ENCODE data around the gene RPS8. TPM values are rescaled to one million over a fixed set of nuclear protein-coding genes. Genes with fewer than 3 reads are reported as not detected.

Gene RPS8
- total and polyA plus RNA-seq, 9 donors = 3,305 to 10,301 (median 5,328) TPM

- intact Hi-C loops (cut with DNase I) = loop anchor here in 3 of 4 donors (5.0 to 10.0 kb wide), 5 partner anchors 37 to 517 kb away; partner anchors contain the start of genes HECTD3 (in 1 of the 3), KIF2C (in 1 of the 3), RNU5D-1 (in 1 of the 3) and UROD (in 1 of the 3)
- TF ChIP-seq CTCF (IDR thresholded peaks at IDR 0.05) (no peak), EP300 (IDR thresholded peaks at IDR 0.05) (no peak), POLR2A (IDR thresholded peaks at IDR 0.05) (no peak)
- H3K27me3 ChIP-seq = no peaks in the 10 kb centered on the region
- no peaks in the 10 kb centered on the region for H3K9me3 ChIP-seq
- 73 to 87% (median 76%) methylated on average over 5 to 6 of the region's 6 CpGs for WGBS, 3 donors
- peak in 2 of 5 donors; percentile 47 to 54 for DNase-seq
- H3K4me1 ChIP-seq (ENCODE audit: insufficient read depth) = peaks cover 5% of the 10 kb centered on the region
- H3K4me3 ChIP-seq = no peak overlapping the region
- H3K27ac ChIP-seq = no peak overlapping the region
- no peaks in the 10 kb centered on the region for H3K36me3 ChIP-seq
Observed at GRCh38 chr1:44785029-44785380, 9.7 kb downstream of the RPS8 start.

- peak overlapping the region; percentile 66 to 80 for H3K27ac ChIP-seq
- WGBS, 3 donors = 35 to 41% (median 38%) methylated on average over 11 of the region's 11 CpGs
- peak overlapping the region; percentile 38 for H3K4me3 ChIP-seq
- TF ChIP-seq EP300 (IDR thresholded peaks at IDR 0.05) = no peak
- no peak for TF ChIP-seq CTCF (IDR thresholded peaks at IDR 0.05)
- no peak for TF ChIP-seq POLR2A (IDR thresholded peaks at IDR 0.05)
- no peaks in the 10 kb centered on the region for H3K36me3 ChIP-seq
- DNase-seq = no peak
- H3K9me3 ChIP-seq = no peaks in the 10 kb centered on the region
- no peaks in the 10 kb centered on the region for H3K27me3 ChIP-seq
- H3K4me1 ChIP-seq (ENCODE audit: insufficient read depth) = peaks cover 5% of the 10 kb centered on the region
- intact Hi-C loops (cut with DNase I) = loop anchor here in 3 of 4 donors (5.0 to 10.0 kb wide), 5 partner anchors 37 to 517 kb away; partner anchors contain the start of genes HECTD3 (in 1 of the 3), KIF2C (in 1 of the 3), RNU5D-1 (in 1 of the 3) and UROD (in 1 of the 3)
Observed at GRCh38 chr1:44785501-44786137, 10.3 kb downstream of the RPS8 start.

GRCh38 chr1:44786138-44786840 is 10.9 kb downstream of the RPS8 start:
- no peaks in the 10 kb centered on the region for H3K27me3 ChIP-seq
- peak overlapping the region; percentile 38 for H3K4me3 ChIP-seq
- intact Hi-C loops (cut with DNase I) = loop anchor here in 3 of 4 donors (5.0 to 10.0 kb wide), 5 partner anchors 36 to 516 kb away; partner anchors contain the start of genes HECTD3 (in 1 of the 3), KIF2C (in 1 of the 3), RNU5D-1 (in 1 of the 3) and UROD (in 1 of the 3)
- WGBS, 3 donors = 2 to 4% (median 4%) methylated on average over 49 of the region's 49 CpGs
- H3K36me3 ChIP-seq = no peaks in the 10 kb centered on the region
- peak; percentile 79 to 85 (median 84) for DNase-seq
- peak; percentile 97 to 99 (median 99) for TF ChIP-seq CTCF (IDR thresholded peaks at IDR 0.05)
- TF ChIP-seq POLR2A (IDR thresholded peaks at IDR 0.05) = no peak
- H3K9me3 ChIP-seq = no peaks in the 10 kb centered on the region
- H3K27ac ChIP-seq = peak overlapping the region; percentile 66 to 80
- H3K4me1 ChIP-seq (ENCODE audit: insufficient read depth) = peaks cover 5% of the 10 kb centered on the region

- Histone ChIP-seq H3K4me3 (no peak overlapping the region), H3K4me1 (ENCODE audit: insufficient read depth) (peaks cover 5% of the 10 kb centered on the region)
- intact Hi-C loops (cut with DNase I) = loop anchor here in 3 of 4 donors (5.0 to 10.0 kb wide), 5 partner anchors 35 to 515 kb away; partner anchors contain the start of genes HECTD3 (in 1 of the 3), KIF2C (in 1 of the 3), RNU5D-1 (in 1 of the 3) and UROD (in 1 of the 3)
Observed at GRCh38 chr1:44786841-44787426, 11.6 kb downstream of the RPS8 start.

More at GRCh38 chr1:44786841-44787426, 11.6 kb downstream of the RPS8 start:
- 81 to 87% (median 86%) methylated on average over 9 of the region's 9 CpGs for WGBS, 3 donors
- Histone ChIP-seq H3K27me3 (no peaks in the 10 kb centered on the region), H3K36me3 (no peaks in the 10 kb centered on the region), H3K27ac (peak overlapping the region; percentile 66 to 80), H3K9me3 (no peaks in the 10 kb centered on the region)
- TF ChIP-seq CTCF (IDR thresholded peaks at IDR 0.05) (no peak), POLR2A (IDR thresholded peaks at IDR 0.05) (no peak), EP300 (IDR thresholded peaks at IDR 0.05) (no peak)
- no peak for DNase-seq
